ENCODE data around the gene CTBP2. TPM values are rescaled to one million over a fixed set of nuclear protein-coding genes. Genes with fewer than 3 reads are reported as not detected.
"Not testable (repeated sequence)": the region's sequence is repeated elsewhere in the genome, so short reads cannot be mapped to it uniquely, and the experiment has no call there.

Gene CTBP2
- total RNA-seq, 1 experiment from 2014 or later = 97.2 TPM

- no peaks in the 10 kb centered on the region for H3K9me3 Mint-ChIP-seq (ENCODE audit: unreplicated experiment)
- intact Hi-C loops (cut with micrococcal nuclease; ENCODE audit: unreplicated experiment) = no loop called here
- ChIA-PET POLR2A (no interaction called here), CTCF (no interaction called here)
- Histone ChIP-seq H3K36me3 (ENCODE audit: control insufficient read depth, insufficient read depth, low read length) (no peaks in the 10 kb centered on the region; the same call in 1 of the 2 replicates), H3K4me1 (no peaks in the 10 kb centered on the region), H3K4me3 (ENCODE audit: low read depth, low read length) (no peak overlapping the region), H3K27me3 (replicated peaks; ENCODE audit: control insufficient read depth, insufficient read depth, low read length) (no peaks in the 10 kb centered on the region), H3K9me3 (no peaks in the 10 kb centered on the region)
- BruUV-seq (replicated peaks) = no TSS peak
- no peak for DNase-seq
- TF ChIP-seq, protein P1, sequence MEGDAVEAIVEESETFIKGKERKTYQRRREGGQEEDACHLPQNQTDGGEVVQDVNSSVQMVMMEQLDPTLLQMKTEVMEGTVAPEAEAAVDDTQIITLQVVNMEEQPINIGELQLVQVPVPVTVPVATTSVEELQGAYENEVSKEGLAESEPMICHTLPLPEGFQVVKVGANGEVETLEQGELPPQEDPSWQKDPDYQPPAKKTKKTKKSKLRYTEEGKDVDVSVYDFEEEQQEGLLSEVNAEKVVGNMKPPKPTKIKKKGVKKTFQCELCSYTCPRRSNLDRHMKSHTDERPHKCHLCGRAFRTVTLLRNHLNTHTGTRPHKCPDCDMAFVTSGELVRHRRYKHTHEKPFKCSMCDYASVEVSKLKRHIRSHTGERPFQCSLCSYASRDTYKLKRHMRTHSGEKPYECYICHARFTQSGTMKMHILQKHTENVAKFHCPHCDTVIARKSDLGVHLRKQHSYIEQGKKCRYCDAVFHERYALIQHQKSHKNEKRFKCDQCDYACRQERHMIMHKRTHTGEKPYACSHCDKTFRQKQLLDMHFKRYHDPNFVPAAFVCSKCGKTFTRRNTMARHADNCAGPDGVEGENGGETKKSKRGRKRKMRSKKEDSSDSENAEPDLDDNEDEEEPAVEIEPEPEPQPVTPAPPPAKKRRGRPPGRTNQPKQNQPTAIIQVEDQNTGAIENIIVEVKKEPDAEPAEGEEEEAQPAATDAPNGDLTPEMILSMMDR (IDR thresholded peaks at IDR 0.05; ENCODE audit: insufficient read depth in 1 of 2, low read depth in 1 of 2, low read length in 1 of 2, severe bottlenecking in 1 of 2, unreplicated experiment in 1 of 2) = no peak
- H3K27me3 Mint-ChIP-seq (ENCODE audit: insufficient read depth, unreplicated experiment) = no peaks in the 10 kb centered on the region
- no peak overlapping the region for H3K4me3 Mint-ChIP-seq (ENCODE audit: unreplicated experiment)
- no peak overlapping the region for H3K27ac Mint-ChIP-seq (ENCODE audit: unreplicated experiment)
- peaks cover 79% of the 10 kb centered on the region for H3K36me3 Mint-ChIP-seq (ENCODE audit: insufficient read depth, unreplicated experiment)
- no peaks in the 10 kb centered on the region for H3K4me1 Mint-ChIP-seq (ENCODE audit: low read depth, unreplicated experiment)
Observed at GRCh38 chr10:125084191-125084613, 76.2 kb downstream of the CTBP2 start.

DNA sequence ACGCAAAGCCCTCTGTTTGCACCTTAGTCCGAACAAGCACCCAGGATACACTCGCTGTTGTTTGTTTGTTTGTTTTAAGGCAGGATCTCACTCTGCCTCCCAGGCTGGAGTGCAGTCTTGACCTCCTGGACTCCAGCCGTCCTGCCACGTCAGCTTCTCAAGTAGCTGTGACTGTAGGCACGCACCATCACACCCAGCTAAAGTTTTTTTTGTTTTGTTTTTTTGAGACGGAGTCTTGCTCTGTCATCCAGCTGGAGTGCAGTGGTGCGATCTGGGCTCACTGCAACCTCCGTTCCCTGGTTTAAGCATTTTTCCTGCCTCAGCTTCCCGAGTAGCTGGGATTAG is 76.8 kb downstream of the CTBP2 start:
- no peaks in the 10 kb centered on the region for H3K4me1 ChIP-seq
- no peak overlapping the region for H3K4me3 ChIP-seq (ENCODE audit: low read depth, low read length)
- no peaks in the 10 kb centered on the region; the same call in 1 of the 2 replicates for H3K36me3 ChIP-seq (ENCODE audit: control insufficient read depth, insufficient read depth, low read length)
- Mint-ChIP-seq H3K9me3 (ENCODE audit: unreplicated experiment) (no peaks in the 10 kb centered on the region), H3K4me3 (ENCODE audit: unreplicated experiment) (no peak overlapping the region), H3K4me1 (ENCODE audit: low read depth, unreplicated experiment) (no peaks in the 10 kb centered on the region), H3K36me3 (ENCODE audit: insufficient read depth, unreplicated experiment) (peaks cover 75% of the 10 kb centered on the region), H3K27ac (ENCODE audit: unreplicated experiment) (no peak overlapping the region), H3K27me3 (ENCODE audit: insufficient read depth, unreplicated experiment) (no peaks in the 10 kb centered on the region)
- CTCF ChIA-PET = no interaction called here
- no TSS peak for BruUV-seq (replicated peaks)
- H3K27me3 ChIP-seq (replicated peaks; ENCODE audit: control insufficient read depth, insufficient read depth, low read length) = no peaks in the 10 kb centered on the region
- TF ChIP-seq, protein P1 (IDR thresholded peaks at IDR 0.05; ENCODE audit: insufficient read depth in 1 of 2, low read depth in 1 of 2, low read length in 1 of 2, severe bottlenecking in 1 of 2, unreplicated experiment in 1 of 2) = no peak
- intact Hi-C loops (cut with micrococcal nuclease; ENCODE audit: unreplicated experiment) = no loop called here
- no peaks in the 10 kb centered on the region for H3K9me3 ChIP-seq
- DNase-seq = no peak
- POLR2A ChIA-PET = no interaction called here

- no peaks in the 10 kb centered on the region for H3K4me1 ChIP-seq
- H3K27ac Mint-ChIP-seq (ENCODE audit: unreplicated experiment) = no peak overlapping the region
- H3K27me3 Mint-ChIP-seq (ENCODE audit: insufficient read depth, unreplicated experiment) = no peaks in the 10 kb centered on the region
- ChIA-PET CTCF (no interaction called here), POLR2A (no interaction called here)
- H3K4me3 Mint-ChIP-seq (ENCODE audit: unreplicated experiment) = no peak overlapping the region
- intact Hi-C loops (cut with micrococcal nuclease; ENCODE audit: unreplicated experiment) = no loop called here
- peaks cover 78% of the 10 kb centered on the region for H3K36me3 Mint-ChIP-seq (ENCODE audit: insufficient read depth, unreplicated experiment)
- DNase-seq = no peak
- TF ChIP-seq, protein P1 (IDR thresholded peaks at IDR 0.05; ENCODE audit: insufficient read depth in 1 of 2, low read depth in 1 of 2, low read length in 1 of 2, severe bottlenecking in 1 of 2, unreplicated experiment in 1 of 2) = no peak
- H3K4me1 Mint-ChIP-seq (ENCODE audit: low read depth, unreplicated experiment) = no peaks in the 10 kb centered on the region
- H3K4me3 ChIP-seq (ENCODE audit: low read depth, low read length) = no peak overlapping the region
- no peaks in the 10 kb centered on the region for H3K9me3 Mint-ChIP-seq (ENCODE audit: unreplicated experiment)
- no peaks in the 10 kb centered on the region for H3K27me3 ChIP-seq (replicated peaks; ENCODE audit: control insufficient read depth, insufficient read depth, low read length)
- H3K36me3 ChIP-seq (ENCODE audit: control insufficient read depth, insufficient read depth, low read length) = no peaks in the 10 kb centered on the region; the same call in 1 of the 2 replicates
- BruUV-seq (replicated peaks) = no TSS peak
- H3K9me3 ChIP-seq = no peaks in the 10 kb centered on the region
Observed at GRCh38 chr10:125082881-125083575, 77.3 kb downstream of the CTBP2 start.

DNA sequence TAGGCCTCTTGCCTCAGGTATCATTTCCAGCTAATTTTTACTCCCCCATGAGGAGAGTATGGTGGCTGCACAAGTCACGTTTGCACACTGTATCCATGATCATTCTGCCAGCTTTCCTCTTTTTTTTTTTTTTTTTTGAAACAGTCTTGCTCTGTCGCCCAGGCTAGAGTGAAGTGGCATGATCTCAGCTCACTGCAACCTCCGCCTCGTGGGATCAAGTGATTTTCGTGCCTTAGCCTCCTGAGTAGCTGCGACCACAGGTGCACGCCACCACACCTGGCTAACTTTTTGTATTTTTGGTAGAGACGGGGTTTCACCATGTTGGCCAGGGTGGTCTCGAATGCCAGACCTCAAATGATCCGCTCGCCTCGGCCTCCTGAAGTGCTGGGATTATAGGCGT is 77.9 kb downstream of the CTBP2 start:
- H3K27me3 Mint-ChIP-seq (ENCODE audit: insufficient read depth, unreplicated experiment); DNase-seq; POLR2A ChIA-PET; H3K27me3 ChIP-seq (replicated peaks; ENCODE audit: control insufficient read depth, insufficient read depth, low read length); H3K4me1 Mint-ChIP-seq (ENCODE audit: low read depth, unreplicated experiment); intact Hi-C loops (cut with micrococcal nuclease; ENCODE audit: unreplicated experiment); BruUV-seq (replicated peaks); H3K9me3 Mint-ChIP-seq (ENCODE audit: unreplicated experiment); H3K4me3 ChIP-seq (ENCODE audit: low read depth, low read length); CTCF ChIA-PET; H3K4me1 ChIP-seq; H3K36me3 ChIP-seq (ENCODE audit: control insufficient read depth, insufficient read depth, low read length); H3K4me3 Mint-ChIP-seq (ENCODE audit: unreplicated experiment); H3K9me3 ChIP-seq; H3K27ac Mint-ChIP-seq (ENCODE audit: unreplicated experiment): not testable (repeated sequence)
- H3K36me3 Mint-ChIP-seq (ENCODE audit: insufficient read depth, unreplicated experiment) = peaks cover 72% of the 10 kb centered on the region
